PC-9 (cell line): Measurements from ENCODE around the gene AKAP8L. TPM values are rescaled to one million over a fixed set of nuclear protein-coding genes. Genes with fewer than 3 reads are reported as not detected.

Source experiments
- BruUV-seq: library from RNA; stranded (reverse); fragments of 400-500 nt; replicated peaks from 2 replicates; lab custom pipeline; 2021; lab: Mats Ljungman, UMichigan
- CTCF ChIA-PET: fragments of 300-600 bp; sonication (Branson Sonifier 250); formaldehyde crosslinking; loops from one replicate; lab custom pipeline; 2022; ENCODE audit warnings: antibody characterized with exemption; lab: Charles Lee
- POLR2A ChIA-PET: fragments of 300-600 bp; sonication (Branson Sonifier 250); formaldehyde crosslinking; loops from one replicate; lab custom pipeline; 2022; ENCODE audit warnings: antibody characterized with exemption; ENCODE audit not compliant: unreplicated experiment; lab: Charles Lee
- DNase-seq, 2 experiments: peaks; one replicate each; pipeline versions ENCODE4 v3.0.0 to v3.0.0-alpha.2; 2015 to 2022; ENCODE audit warnings: mixed read lengths in 1 of 2
- H2AFZ ChIP-seq: fragments of 200-600 bp; sonication (generic); 2 replicates; pipeline ENCODE4 v1.8.1; 2017; ENCODE audit warnings: antibody characterized with exemption
- H3F3A ChIP-seq: fragments of 200-600 bp; sonication (generic); 2 replicates; pipeline ENCODE4 v1.8.1; 2017; ENCODE audit warnings: antibody characterized with exemption, mild to moderate bottlenecking, low read depth; ENCODE audit not compliant: insufficient read depth
- H3K27ac ChIP-seq: fragments of 200-600 bp; sonication (generic); 2 replicates; pipeline ENCODE4 v1.6.1; 2016; ENCODE audit warnings: mixed run types
- H3K27me3 ChIP-seq: fragments of 200-600 bp; sonication (generic); 2 replicates; pipeline ENCODE4 v1.6.1; 2016; ENCODE audit warnings: low read depth, mixed run types; ENCODE audit not compliant: insufficient read depth
- H3K36me3 ChIP-seq: fragments of 200-600 bp; sonication (generic); 2 replicates; pipeline ENCODE4 v1.6.1; 2016; ENCODE audit warnings: low read depth, mixed run types
- H3K4me1 ChIP-seq: fragments of 200-600 bp; sonication (generic); replicated peaks from 2 replicates; pipeline ENCODE4 v1.6.1; 2016; ENCODE audit warnings: mixed run types; ENCODE audit not compliant: insufficient read depth
- H3K4me2 ChIP-seq: fragments of 200-600 bp; sonication (generic); 2 replicates; pipeline ENCODE4 v1.6.1; 2017; ENCODE audit warnings: mixed run types
- H3K4me3 ChIP-seq: fragments of 200-600 bp; sonication (generic); 2 replicates; pipeline ENCODE4 v1.6.1; 2016; ENCODE audit warnings: mixed run types
- H3K79me2 ChIP-seq: fragments of 200-600 bp; sonication (generic); 2 replicates; pipeline ENCODE4 v1.6.1; 2017; ENCODE audit warnings: low read depth, mixed run types
- H3K9me2 ChIP-seq: fragments of 200-600 bp; sonication (generic); 2 replicates; pipeline ENCODE4 v1.8.1; 2017; ENCODE audit warnings: mild to moderate bottlenecking; ENCODE audit not compliant: insufficient read depth
- H3K9me3 ChIP-seq: fragments of 200-600 bp; sonication (generic); 2 replicates; pipeline ENCODE4 v1.8.1; 2016; ENCODE audit warnings: low read depth; ENCODE audit not compliant: insufficient read depth
- H4K20me1 ChIP-seq: fragments of 200-600 bp; sonication (generic); 2 replicates; pipeline ENCODE4 v1.8.1; 2017; ENCODE audit not compliant: insufficient read depth
- EZH2 ChIP-seq: fragments of 200-600 bp; sonication (generic); IDR thresholded peaks from 2 replicates; pipeline ENCODE4 v1.8.0; 2017; ENCODE audit warnings: antibody characterized with exemption, low read depth
- intact Hi-C: fragments of 100-400 bp; cut with micrococcal nuclease; formaldehyde crosslinking; loops from one replicate; pipeline ENCODE4 v1.10.0; 2022; ENCODE audit not compliant: unreplicated experiment
- total RNA-seq: library from RNA; stranded (reverse); gene quantifications from 2 replicates; pipeline ENCODE4 v1.2.3, GENCODE V29; 2021
- TF ChIP-seq, protein P1 (sequence below): fragments of 200-600 bp; sonication (generic); conservative IDR thresholded peaks from 2 replicates; pipeline ENCODE4 v1.6.1; 2017; ENCODE audit warnings: mixed run types, antibody characterized with exemption, mild to moderate bottlenecking, moderate library complexity

Gene AKAP8L
- total RNA-seq, 1 experiment from 2014 or later: 49.9 TPM

DNA sequence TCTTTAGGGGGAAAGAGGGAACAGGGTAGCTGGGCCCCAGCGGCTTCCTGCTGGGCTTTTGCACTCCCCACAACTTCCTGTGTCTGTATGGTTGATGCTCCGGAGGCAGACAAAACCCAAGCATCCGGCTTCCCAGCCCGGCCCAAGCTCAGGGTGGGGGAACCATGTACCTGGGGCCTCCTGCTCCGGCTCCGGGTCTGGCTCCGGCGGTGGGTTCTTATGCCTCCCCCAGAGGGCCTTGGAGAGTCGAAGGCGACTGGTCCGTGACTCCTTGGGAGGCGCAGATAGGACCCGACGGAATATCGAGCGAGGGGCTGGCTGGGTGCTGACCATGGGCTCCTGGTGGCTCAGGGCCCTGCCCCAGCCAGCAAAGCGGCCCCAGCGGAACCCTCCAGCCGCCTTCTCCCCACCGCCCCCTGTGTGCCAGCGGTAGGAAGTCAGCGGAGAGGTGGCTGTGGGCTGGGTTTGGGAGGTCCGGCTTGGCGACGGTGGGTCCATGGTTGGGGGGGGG lies 45.1 kb upstream of the AKAP8L start:
- no peak for DNase-seq
- Histone ChIP-seq H3K36me3 (no peaks in the 10 kb centered on the region), H3K27me3 (no peaks in the 10 kb centered on the region), H3F3A (peaks cover 14% of the 10 kb centered on the region; the same call in 1 of the 2 replicates), H3K4me1 (peaks cover 9% of the 10 kb centered on the region; the same call in 1 of the 2 replicates), H4K20me1 (no peaks in the 10 kb centered on the region; the same call in 1 of the 2 replicates), H3K4me2 (no peak overlapping the region), H3K27ac (no peak overlapping the region), H3K4me3 (no peak overlapping the region), H2AFZ (no peak overlapping the region), H3K9me2 (no peaks in the 10 kb centered on the region), H3K79me2 (no peaks in the 10 kb centered on the region), H3K9me3 (no peaks in the 10 kb centered on the region)
- POLR2A ChIA-PET: interaction anchor here (0.6 kb wide), 1 partner anchor 9 kb away, joined by 6 read pairs; no protein-coding TSS in a partner anchor
- intact Hi-C loops: no loop called here
- TF ChIP-seq, protein P1, sequence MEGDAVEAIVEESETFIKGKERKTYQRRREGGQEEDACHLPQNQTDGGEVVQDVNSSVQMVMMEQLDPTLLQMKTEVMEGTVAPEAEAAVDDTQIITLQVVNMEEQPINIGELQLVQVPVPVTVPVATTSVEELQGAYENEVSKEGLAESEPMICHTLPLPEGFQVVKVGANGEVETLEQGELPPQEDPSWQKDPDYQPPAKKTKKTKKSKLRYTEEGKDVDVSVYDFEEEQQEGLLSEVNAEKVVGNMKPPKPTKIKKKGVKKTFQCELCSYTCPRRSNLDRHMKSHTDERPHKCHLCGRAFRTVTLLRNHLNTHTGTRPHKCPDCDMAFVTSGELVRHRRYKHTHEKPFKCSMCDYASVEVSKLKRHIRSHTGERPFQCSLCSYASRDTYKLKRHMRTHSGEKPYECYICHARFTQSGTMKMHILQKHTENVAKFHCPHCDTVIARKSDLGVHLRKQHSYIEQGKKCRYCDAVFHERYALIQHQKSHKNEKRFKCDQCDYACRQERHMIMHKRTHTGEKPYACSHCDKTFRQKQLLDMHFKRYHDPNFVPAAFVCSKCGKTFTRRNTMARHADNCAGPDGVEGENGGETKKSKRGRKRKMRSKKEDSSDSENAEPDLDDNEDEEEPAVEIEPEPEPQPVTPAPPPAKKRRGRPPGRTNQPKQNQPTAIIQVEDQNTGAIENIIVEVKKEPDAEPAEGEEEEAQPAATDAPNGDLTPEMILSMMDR: no peak
- TF ChIP-seq EZH2: no peak
- no TSS peak for BruUV-seq
- CTCF ChIA-PET: no interaction called here

DNA sequence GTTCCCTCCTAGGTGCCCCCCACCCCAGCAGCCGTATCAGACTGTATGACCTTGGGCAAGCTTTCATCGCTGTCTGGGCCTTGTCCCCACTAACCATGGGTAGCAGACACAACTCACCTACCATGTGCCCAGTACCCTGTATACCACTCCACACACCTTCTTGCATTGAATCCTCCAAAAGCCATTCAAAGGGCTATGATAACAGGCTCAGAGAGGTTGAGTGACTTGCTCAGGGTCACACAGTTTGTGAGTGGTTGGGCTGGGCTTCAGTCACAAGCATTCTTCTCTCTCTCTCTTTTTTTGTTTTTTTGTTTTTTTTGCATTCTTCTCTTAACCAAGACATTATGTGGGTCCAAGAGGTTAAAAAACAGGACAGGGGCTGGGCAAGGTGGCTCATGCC lies 42.9 kb upstream of the AKAP8L start:
- Histone ChIP-seq H2AFZ (no peak overlapping the region), H3K4me2 (no peak overlapping the region), H3K27ac (no peak overlapping the region), H3K9me3 (no peaks in the 10 kb centered on the region), H4K20me1 (no peaks in the 10 kb centered on the region; the same call in 1 of the 2 replicates), H3F3A (peaks cover 5% of the 10 kb centered on the region; the same call in 1 of the 2 replicates), H3K27me3 (no peaks in the 10 kb centered on the region), H3K4me1 (peaks cover 3% of the 10 kb centered on the region; the same call in 1 of the 2 replicates), H3K36me3 (no peaks in the 10 kb centered on the region), H3K4me3 (no peak overlapping the region), H3K79me2 (no peaks in the 10 kb centered on the region), H3K9me2 (no peaks in the 10 kb centered on the region)
- no peak for DNase-seq
- no TSS peak for BruUV-seq
- ChIA-PET POLR2A (no interaction called here), CTCF (no interaction called here)
- no peak for TF ChIP-seq EZH2
- TF ChIP-seq, protein P1: no peak
- intact Hi-C loops: no loop called here

DNA sequence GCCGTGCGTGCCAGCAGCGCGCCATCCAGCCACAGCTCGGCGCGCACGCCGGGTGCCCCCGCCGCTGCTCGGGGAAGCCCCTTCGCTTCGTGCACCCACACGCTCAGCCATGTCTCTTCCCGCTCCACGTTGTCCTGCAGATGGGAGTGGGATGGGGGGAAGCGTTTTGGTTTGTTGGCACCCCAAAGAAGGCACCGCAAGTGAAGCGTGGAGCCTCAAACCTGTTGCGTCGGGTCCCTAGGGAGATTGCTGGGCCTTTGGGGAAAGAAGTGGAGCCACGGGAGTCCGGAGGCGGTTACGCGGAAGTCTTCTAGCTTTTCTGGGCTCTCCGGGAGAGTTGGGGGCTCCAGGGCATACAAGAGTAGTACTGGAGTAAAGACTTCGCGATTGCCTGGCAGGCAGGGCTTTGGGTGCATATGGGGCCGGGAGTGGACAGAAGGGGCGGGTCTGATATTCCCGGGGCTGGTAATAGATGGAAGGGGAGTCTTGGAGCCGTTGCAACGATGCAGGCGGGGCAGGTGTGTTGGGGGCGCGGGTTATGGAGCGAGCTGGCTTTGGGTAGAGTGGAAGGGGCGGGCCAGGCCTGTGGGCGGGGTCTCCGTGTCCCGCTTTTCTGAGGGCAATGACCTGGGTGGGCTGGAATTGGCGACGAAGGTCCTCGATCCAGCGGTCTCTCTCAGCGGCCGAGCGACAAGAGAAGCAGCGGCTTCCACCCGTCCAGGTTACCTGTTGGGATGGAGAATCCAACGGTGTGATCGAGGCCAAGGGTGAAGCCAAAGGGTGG lies 39.1 kb upstream of the AKAP8L start:
- H3K9me2 ChIP-seq: no peaks in the 10 kb centered on the region
- H3F3A ChIP-seq: no peaks in the 10 kb centered on the region
- no peaks in the 10 kb centered on the region for H3K9me3 ChIP-seq
- peaks cover 1% of the 10 kb centered on the region; the same call in 1 of the 2 replicates for H3K4me1 ChIP-seq
- H3K79me2 ChIP-seq: no peaks in the 10 kb centered on the region
- no TSS peak for BruUV-seq
- no peak overlapping the region for H3K4me2 ChIP-seq
- no peak overlapping the region for H2AFZ ChIP-seq
- H3K4me3 ChIP-seq: no peak overlapping the region
- no peak for DNase-seq
- no peaks in the 10 kb centered on the region; the same call in 1 of the 2 replicates for H4K20me1 ChIP-seq
- POLR2A ChIA-PET: no interaction called here
- H3K27ac ChIP-seq: no peak overlapping the region
- intact Hi-C loops: no loop called here
- CTCF ChIA-PET: no interaction called here
- no peaks in the 10 kb centered on the region for H3K36me3 ChIP-seq
- TF ChIP-seq, protein P1: no peak
- TF ChIP-seq EZH2: no peak
- H3K27me3 ChIP-seq: no peaks in the 10 kb centered on the region
